H1 (cell line): ENCODE results near the gene DNTTIP2. TPM values are rescaled to one million over a fixed set of nuclear protein-coding genes. Genes with fewer than 3 reads are reported as not detected.

Experiments
- CTCF ChIA-PET: fragments of 300-600 bp; sonication (Branson Sonifier 250); formaldehyde crosslinking; loops from one replicate; lab custom pipeline; 2021; ENCODE audit not compliant: partially characterized antibody; lab: Charles Lee
- POLR2A ChIA-PET: fragments of 300-600 bp; sonication (Branson Sonifier 250); formaldehyde crosslinking; loops from one replicate; lab custom pipeline; 2021; ENCODE audit warnings: inconsistent platforms; ENCODE audit not compliant: partially characterized antibody; lab: Charles Lee
- DNase-seq, 2 experiments: peaks; one replicate each; pipeline versions ENCODE4 v3.0.0 to v3.0.0-alpha.2; 2010 to 2022; ENCODE audit warnings: low spot score in 2 of 2, low read depth in 1 of 2, mixed read lengths in 1 of 2
- FAIRE-seq: peaks from 2 replicates; lab custom pipeline; 2011; peaks lifted over from hg19 to GRCh38; lab: Jason Lieb, UNC
- H2AFZ ChIP-seq: 2 replicates; pipeline ENCODE4 v1.8.1; 2012; ENCODE audit warnings: low read length, inconsistent platforms
- H2AK5ac ChIP-seq: 2 replicates; pipeline ENCODE4 v1.6.1; 2013; ENCODE audit warnings: low read depth, low read length
- H2BK120ac ChIP-seq: replicated peaks from 2 replicates; pipeline ENCODE3; 2013; ENCODE audit warnings: low read depth, low read length, inconsistent platforms
- H2BK12ac ChIP-seq: 2 replicates; pipeline ENCODE4 v1.6.1; 2013; ENCODE audit warnings: low read depth, low read length
- H2BK15ac ChIP-seq: 2 replicates; pipeline ENCODE4 v1.6.1; 2013; ENCODE audit warnings: low read length
- H2BK20ac ChIP-seq: 2 replicates; pipeline ENCODE4 v1.6.1; 2013; ENCODE audit warnings: low read length
- H2BK5ac ChIP-seq: 2 replicates; pipeline ENCODE4 v1.6.1; 2013; ENCODE audit warnings: low read depth, low read length
- H3K14ac ChIP-seq: 2 replicates; pipeline ENCODE4 v1.6.1; 2013; ENCODE audit warnings: inconsistent platforms; ENCODE audit not compliant: insufficient read length
- H3K18ac ChIP-seq: 2 replicates; pipeline ENCODE4 v1.6.1; 2013; ENCODE audit warnings: low read length; ENCODE audit errors: extremely low read depth
- H3K23ac ChIP-seq: 2 replicates; pipeline ENCODE4 v1.6.1; 2013; ENCODE audit warnings: inconsistent platforms; ENCODE audit not compliant: insufficient read length
- H3K23me2 ChIP-seq: 2 replicates; pipeline ENCODE4 v1.6.1; 2013; ENCODE audit warnings: low read depth, low read length
- H3K27ac ChIP-seq: 2 replicates; pipeline ENCODE4 v1.6.1; 2011; ENCODE audit warnings: low read depth, low read length, inconsistent platforms
- H3K27me3 ChIP-seq, 4 experiments: replicated peaks in 1 of 4; 1 replicate in 1 of 4; 2 replicates in 3 of 4; pipeline versions ENCODE4 v1.6.1 to v1.8.1; 2011 to 2013; ENCODE audit warnings: low read length in 3 of 4, mild to moderate bottlenecking in 3 of 4, inconsistent platforms in 2 of 4, mixed read lengths in 2 of 4, moderate library complexity in 1 of 4; ENCODE audit not compliant: control insufficient read depth in 3 of 4, insufficient read depth in 3 of 4; ENCODE audit errors: extremely low read depth in 1 of 4
- H3K36me3 ChIP-seq, 4 experiments: 2 replicates each; pipeline versions ENCODE4 v1.6.1 to v1.8.1; 2011 to 2013; ENCODE audit warnings: mild to moderate bottlenecking in 4 of 4, low read length in 3 of 4, moderate library complexity in 2 of 4, control low read depth in 1 of 4, inconsistent platforms in 1 of 4; ENCODE audit not compliant: insufficient read depth in 4 of 4, control insufficient read depth in 2 of 4
- H3K4ac ChIP-seq: replicated peaks from 2 replicates; pipeline ENCODE3; 2013; ENCODE audit warnings: low read length, low read depth, mixed read lengths, inconsistent platforms; ENCODE audit not compliant: insufficient read length
- H3K4me1 ChIP-seq, 4 experiments: replicated peaks in 1 of 4; 1 replicate in 1 of 4; 2 replicates in 3 of 4; pipeline versions ENCODE4 v1.6.1 to v1.8.1; 2011 to 2013; ENCODE audit warnings: low read length in 3 of 4, inconsistent platforms in 2 of 4, mixed read lengths in 1 of 4; ENCODE audit not compliant: insufficient read depth in 4 of 4, control insufficient read depth in 3 of 4
- H3K4me2 ChIP-seq, 2 experiments: 2 replicates each; pipeline versions ENCODE4 v1.6.1 to v1.8.1; 2011 to 2013; ENCODE audit warnings: low read depth in 2 of 2, low read length in 2 of 2, control low read depth in 1 of 2, inconsistent platforms in 1 of 2, mild to moderate bottlenecking in 1 of 2; ENCODE audit not compliant: insufficient read depth in 1 of 2
- H3K4me3 ChIP-seq, 4 experiments: fragments of 200-600, 300-600 bp in 1 of 4; sonication (generic), shearing (Covaris generic), sonication (Bioruptor Twin) in 1 of 4; 2 replicates each; pipeline versions ENCODE4 v1.5.1 to v1.8.1; 2011 to 2016; ENCODE audit warnings: low read length in 4 of 4, low read depth in 3 of 4, control low read depth in 2 of 4, inconsistent platforms in 2 of 4, mild to moderate bottlenecking in 2 of 4, mixed read lengths in 1 of 4, moderate library complexity in 1 of 4; ENCODE audit not compliant: insufficient read depth in 2 of 4; ENCODE audit errors: extremely low read depth in 1 of 4
- H3K56ac ChIP-seq: replicated peaks from 2 replicates; pipeline ENCODE3; 2013; ENCODE audit warnings: low read depth, mild to moderate bottlenecking, mixed read lengths, low read length, inconsistent platforms; ENCODE audit not compliant: insufficient read length
- H3K79me1 ChIP-seq: 2 replicates; pipeline ENCODE4 v1.6.1; 2013; ENCODE audit warnings: low read depth, low read length, control low read depth
- H3K79me2 ChIP-seq, 2 experiments: 2 replicates each; pipeline versions ENCODE4 v1.6.1 to v1.8.1; 2012 to 2013; ENCODE audit warnings: low read length in 2 of 2, mild to moderate bottlenecking in 2 of 2, inconsistent platforms in 1 of 2; ENCODE audit not compliant: insufficient read depth in 2 of 2, control insufficient read depth in 1 of 2
- H3K9ac ChIP-seq, 4 experiments: replicated peaks in 1 of 4; 1 replicate in 1 of 4; 2 replicates in 3 of 4; pipeline versions ENCODE4 v1.6.1 to v1.8.1; 2011 to 2013; ENCODE audit warnings: low read depth in 3 of 4, low read length in 3 of 4, control low read depth in 2 of 4, mild to moderate bottlenecking in 2 of 4, moderate library complexity in 2 of 4, inconsistent platforms in 1 of 4; ENCODE audit errors: extremely low read depth in 1 of 4
- H3K9me3 ChIP-seq, 2 experiments: 2 replicates each; pipeline versions ENCODE4 v1.6.1 to v1.8.1; 2012 to 2013; ENCODE audit warnings: mild to moderate bottlenecking in 2 of 2, moderate library complexity in 2 of 2, control low read depth in 1 of 2, inconsistent platforms in 1 of 2, low read depth in 1 of 2, low read length in 1 of 2, mixed read lengths in 1 of 2; ENCODE audit not compliant: insufficient read depth in 2 of 2
- H4K20me1 ChIP-seq, 2 experiments: replicated peaks in 1 of 2; 2 replicates each; pipeline versions ENCODE3 to v1.8.1; 2011 to 2013; ENCODE audit warnings: inconsistent platforms in 2 of 2, low read length in 2 of 2, mild to moderate bottlenecking in 1 of 2; ENCODE audit not compliant: insufficient read depth in 2 of 2, control insufficient read depth in 1 of 2
- H4K5ac ChIP-seq: 2 replicates; pipeline ENCODE4 v1.6.1; 2013; ENCODE audit warnings: low read length, low read depth, mixed read lengths, inconsistent platforms; ENCODE audit not compliant: insufficient read length
- H4K8ac ChIP-seq: 2 replicates; pipeline ENCODE4 v1.8.0; 2013; ENCODE audit warnings: mild to moderate bottlenecking, moderate library complexity, low read length, inconsistent platforms; ENCODE audit not compliant: insufficient read depth; ENCODE audit errors: extremely low read depth
- H4K91ac ChIP-seq: replicated peaks from 2 replicates; pipeline ENCODE3; 2013; ENCODE audit warnings: low read length, mixed read lengths, inconsistent platforms; ENCODE audit not compliant: insufficient read length
- ASH2L ChIP-seq: fragments of 200-600, 300-600 bp; sonication (generic); IDR thresholded peaks from one replicate; pipeline ENCODE4 v1.7.1; 2017; ENCODE audit warnings: low read length
- RAD21 ChIP-seq, 2 experiments: IDR thresholded peaks in 1 of 2; conservative IDR thresholded peaks in 1 of 2; 2 replicates each; pipeline ENCODE4 v1.6.1; 2011; ENCODE audit warnings: low read depth in 2 of 2, low read length in 2 of 2, improper control_type of control experiment in 1 of 2, inconsistent platforms in 1 of 2, mild to moderate bottlenecking in 1 of 2, moderate library complexity in 1 of 2
- TAF7 ChIP-seq: optimal IDR thresholded peaks from 2 replicates; pipeline ENCODE3; 2011; ENCODE audit warnings: low read depth, mild to moderate bottlenecking, inconsistent platforms, low read length, moderate library complexity, borderline replicate concordance
- TBP ChIP-seq: IDR thresholded peaks from 2 replicates; pipeline ENCODE4 v1.6.1; 2011; ENCODE audit warnings: low read depth, low read length, improper control_type of control experiment
- WGBS, 2 experiments: shearing (Covaris generic) in 1 of 2; methylation state at CpG; one replicate each; pipeline versions ENCODE4 v1.1.6 to v1.1.7; 2013 to 2015; ENCODE audit warnings: low lambda C conversion rate in 2 of 2, mixed read lengths in 2 of 2, inconsistent platforms in 1 of 2, low coverage in 1 of 2, missing lambda C conversion rate in 1 of 2; ENCODE audit not compliant: insufficient replicate concordance in 2 of 2, insufficient coverage in 1 of 2, insufficient read length in 1 of 2; ENCODE audit errors: extremely low coverage in 1 of 2, missing lambda C conversion rate in 1 of 2; 5-methylcytosine and 5-hydroxymethylcytosine counted together
- polyA plus RNA-seq, 7 experiments: library from polyadenylated mRNA; depleted of rRNA in 3 of 7; stranded (reverse) in 5 of 7; unstranded in 2 of 7; fragments of >200 nt in 5 of 7; fragments of 200-250 nt in 2 of 7; gene quantifications; 1 replicate in 5 of 7; 2 replicates in 1 of 7; 4 replicates in 1 of 7; pipeline versions ENCODE4 v1.2.1 to v1.2.3, GENCODE V29; 2011 to 2013; ENCODE audit warnings: missing spikeins in 2 of 7, mixed read lengths in 2 of 7
- total RNA-seq: library from RNA; stranded (reverse); fragmentation: NEBNext Ultra II Directional; extraction: Animal tissue kit (Norgen Biotek cat#: 25700); gene quantifications from 2 replicates; pipeline ENCODE4 v1.2.1, GENCODE V29; 2021
- TF ChIP-seq, protein P1 (sequence below), 3 experiments: IDR thresholded peaks; 1 replicate in 2 of 3; 2 replicates in 1 of 3; pipeline versions ENCODE4 v1.5.1 to v1.6.1; 2011; ENCODE audit warnings: low read length in 3 of 3, mild to moderate bottlenecking in 3 of 3, inconsistent platforms in 2 of 3, low read depth in 1 of 3, moderate library complexity in 1 of 3; ENCODE audit not compliant: insufficient read depth in 1 of 3; ENCODE audit errors: control extremely low read depth in 1 of 3
- TF ChIP-seq, protein P2 (sequence below): IDR thresholded peaks from 2 replicates; pipeline ENCODE4 v1.6.1; 2012; ENCODE audit warnings: inconsistent platforms

The DNTTIP2 gene
- total and polyA plus RNA-seq, 2 of the 8 experiments (the other 6 are each of a cell fraction or from before 2014, with no cell fraction given): 6.3 to 80.4 TPM

DNA sequence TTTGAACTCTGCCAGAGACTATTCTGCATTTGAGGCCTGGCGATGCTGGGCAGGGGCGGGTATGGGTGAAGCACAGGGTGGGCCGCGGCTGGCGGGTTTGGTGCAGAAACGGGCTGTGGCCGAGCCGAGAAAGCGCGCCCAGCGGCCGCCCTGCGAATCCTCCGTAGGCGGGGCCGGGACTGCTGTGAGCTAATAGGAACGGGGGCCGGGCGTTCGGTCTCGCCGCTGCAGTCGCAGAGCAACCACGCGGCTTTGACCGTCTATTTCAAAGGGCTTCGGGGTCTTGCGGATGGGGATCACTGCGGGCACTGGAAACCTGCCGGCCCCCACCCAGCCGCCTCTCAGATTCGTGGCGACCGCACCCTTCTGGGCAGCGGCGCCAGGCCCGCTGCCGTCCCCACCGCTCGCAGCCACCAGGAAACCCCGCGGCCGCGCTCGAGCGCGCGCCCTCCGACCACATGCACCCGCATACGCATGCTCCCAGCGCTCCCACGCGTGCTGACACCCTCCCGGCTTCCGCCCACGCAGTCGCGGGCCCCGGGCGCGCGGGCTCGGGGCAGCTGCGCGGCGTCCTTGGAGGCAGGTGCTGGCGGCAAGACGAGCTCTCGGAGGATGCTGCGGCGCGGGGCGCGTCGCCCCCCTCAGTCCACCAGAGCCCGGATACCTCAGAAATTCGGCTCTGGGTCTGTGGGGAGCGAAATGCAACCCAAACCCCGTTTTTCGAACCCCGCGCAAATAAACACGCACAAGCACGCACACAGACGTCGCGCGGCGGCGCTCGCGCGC lies 32.6 kb downstream of the DNTTIP2 start:
- no peak overlapping the region for H3K14ac ChIP-seq
- H2AK5ac ChIP-seq: no peak overlapping the region
- H3K79me1 ChIP-seq: no peaks in the 10 kb centered on the region
- peak overlapping the region; percentile 25 for H4K91ac ChIP-seq
- POLR2A ChIA-PET: interaction anchor here (0.8 to 3.1 kb wide), 17 partner anchors 22 to 398 kb away, joined by 3 to 14 read pairs (median 4); partner anchors contain the start of genes BCAR3 and DNTTIP2
- CTCF ChIA-PET: interaction anchor here (0.6 to 14.0 kb wide), 14 partner anchors 26 to 608 kb away, joined by 3 to 324 read pairs (median 4); partner anchors contain the start of gene GCLM
- no peak overlapping the region for H4K5ac ChIP-seq
- no peak overlapping the region; the same call in 1 of the 2 replicates for H3K18ac ChIP-seq
- H3K4me2 ChIP-seq: peak overlapping the region; percentile 65 to 69
- H2AFZ ChIP-seq: peak overlapping the region; percentile 30; the same call in 1 of the 2 replicates
- no peaks in the 10 kb centered on the region for H4K20me1 ChIP-seq
- no peak overlapping the region for H3K4ac ChIP-seq
- peaks cover 0 to 7% of the 10 kb centered on the region in 2 experiments; a peak in 1 of 4 replicates for H3K9me3 ChIP-seq
- H3K4me1 ChIP-seq: peaks cover 0 to 7% (median 2%) of the 10 kb centered on the region in 4 experiments; a peak in 2 of 7 replicates
- H4K8ac ChIP-seq: peak overlapping the region; percentile 28; the same call in 1 of the 2 replicates
- no peaks in the 10 kb centered on the region for H3K79me2 ChIP-seq
- no peak overlapping the region for H3K56ac ChIP-seq
- H3K27ac ChIP-seq: no peak overlapping the region
- H3K4me3 ChIP-seq: peak overlapping the region; percentile 73 to 93 (median 82)
- 2% methylated on average over 48 of the region's 94 CpGs; no CpG with 5 or more reads in 1 of the 2 experiments for WGBS, 2 experiments
- peaks cover 4% of the 10 kb centered on the region; the same call in 1 of the 2 replicates for H3K23me2 ChIP-seq
- no peak overlapping the region for H2BK20ac ChIP-seq
- H3K9ac ChIP-seq: peak overlapping the region; percentile 31 to 93 (median 66)
- no peak overlapping the region for H2BK12ac ChIP-seq
- FAIRE-seq (no peak), DNase-seq (peak in 1 of 2 experiments; percentile 91)
- H2BK120ac ChIP-seq: no peak overlapping the region
- H3K23ac ChIP-seq: no peak overlapping the region
- 0 out of 2 replicates have a peak overlapping the region, but pooled peaks have one; percentile 18 for H2BK5ac ChIP-seq
- H3K27me3 ChIP-seq: no peaks in the 10 kb centered on the region; a peak in 1 of 7 replicates
- no peak overlapping the region for H2BK15ac ChIP-seq
- no peaks in the 10 kb centered on the region; a peak in 1 of 8 replicates for H3K36me3 ChIP-seq
- TF ChIP-seq, protein P1, sequence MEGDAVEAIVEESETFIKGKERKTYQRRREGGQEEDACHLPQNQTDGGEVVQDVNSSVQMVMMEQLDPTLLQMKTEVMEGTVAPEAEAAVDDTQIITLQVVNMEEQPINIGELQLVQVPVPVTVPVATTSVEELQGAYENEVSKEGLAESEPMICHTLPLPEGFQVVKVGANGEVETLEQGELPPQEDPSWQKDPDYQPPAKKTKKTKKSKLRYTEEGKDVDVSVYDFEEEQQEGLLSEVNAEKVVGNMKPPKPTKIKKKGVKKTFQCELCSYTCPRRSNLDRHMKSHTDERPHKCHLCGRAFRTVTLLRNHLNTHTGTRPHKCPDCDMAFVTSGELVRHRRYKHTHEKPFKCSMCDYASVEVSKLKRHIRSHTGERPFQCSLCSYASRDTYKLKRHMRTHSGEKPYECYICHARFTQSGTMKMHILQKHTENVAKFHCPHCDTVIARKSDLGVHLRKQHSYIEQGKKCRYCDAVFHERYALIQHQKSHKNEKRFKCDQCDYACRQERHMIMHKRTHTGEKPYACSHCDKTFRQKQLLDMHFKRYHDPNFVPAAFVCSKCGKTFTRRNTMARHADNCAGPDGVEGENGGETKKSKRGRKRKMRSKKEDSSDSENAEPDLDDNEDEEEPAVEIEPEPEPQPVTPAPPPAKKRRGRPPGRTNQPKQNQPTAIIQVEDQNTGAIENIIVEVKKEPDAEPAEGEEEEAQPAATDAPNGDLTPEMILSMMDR (IDR thresholded peaks at IDR 0.05; ENCODE audit: control extremely low read depth in 1 of 3, insufficient read depth in 1 of 3, low read depth in 1 of 3, low read length in 3 of 3): peak; percentile 13 to 27 (median 26); a peak in 3 of 4 replicates
- TF ChIP-seq, protein P2, sequence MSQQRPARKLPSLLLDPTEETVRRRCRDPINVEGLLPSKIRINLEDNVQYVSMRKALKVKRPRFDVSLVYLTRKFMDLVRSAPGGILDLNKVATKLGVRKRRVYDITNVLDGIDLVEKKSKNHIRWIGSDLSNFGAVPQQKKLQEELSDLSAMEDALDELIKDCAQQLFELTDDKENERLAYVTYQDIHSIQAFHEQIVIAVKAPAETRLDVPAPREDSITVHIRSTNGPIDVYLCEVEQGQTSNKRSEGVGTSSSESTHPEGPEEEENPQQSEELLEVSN: peak; percentile 18; the same call in 1 of the 2 replicates
- peak in 1 of 2 experiments; percentile 23; a peak in 2 of 4 replicates for TF ChIP-seq RAD21 (IDR thresholded peaks at IDR 0.05 in 1 of 2, conservative IDR thresholded peaks at IDR 0.05 in 1 of 2; ENCODE audit: low read depth in 2 of 2, low read length in 2 of 2)
- peak; percentile 13 for TF ChIP-seq TAF7
- TF ChIP-seq TBP: peak; percentile 45; the same call in 1 of the 2 replicates
- TF ChIP-seq ASH2L: peak; percentile 94
